Smooth muscle cell (in vitro differentiated cells): ENCODE measurements around the gene ZSCAN23. TPM values are rescaled to one million over a fixed set of nuclear protein-coding genes. Genes with fewer than 3 reads are reported as not detected.
"Not testable (repeated sequence)": the region's sequence is repeated elsewhere in the genome, so short reads cannot be mapped to it uniquely, and the experiment has no call there.

Experiments
- DNase-seq: peaks from one replicate; lab custom pipeline; 2025; ENCODE audit not compliant: unreplicated experiment; lab: John Stamatoyannopoulos, UW
- H2AFZ ChIP-seq: fragments of 200-600 bp; sonication (generic); 2 replicates; pipeline ENCODE4 v1.6.0; 2016; ENCODE audit warnings: antibody characterized with exemption, low read depth, mild to moderate bottlenecking
- H3F3A ChIP-seq: fragments of 200-600 bp; sonication (generic); 2 replicates; pipeline ENCODE4 v1.6.0; 2017; ENCODE audit warnings: antibody characterized with exemption, low read depth
- H3K27ac ChIP-seq: fragments of 200-600 bp; sonication (generic); 2 replicates; pipeline ENCODE4 v1.5.1; 2016; ENCODE audit warnings: low read depth, mild to moderate bottlenecking
- H3K27me3 ChIP-seq: fragments of 200-600 bp; sonication (generic); 2 replicates; pipeline ENCODE4 v1.6.1; 2016; ENCODE audit warnings: low read depth, mild to moderate bottlenecking
- H3K36me3 ChIP-seq: fragments of 200-600 bp; sonication (generic); 2 replicates; pipeline ENCODE4 v1.5.1; 2016; ENCODE audit warnings: low read depth
- H3K4me1 ChIP-seq: fragments of 200-600 bp; sonication (generic); 2 replicates; pipeline ENCODE4 v1.5.1; 2016; ENCODE audit warnings: low read depth
- H3K4me2 ChIP-seq: fragments of 200-600 bp; sonication (generic); 2 replicates; pipeline ENCODE4 v1.6.0; 2016; ENCODE audit warnings: mild to moderate bottlenecking
- H3K4me3 ChIP-seq: fragments of 200-600 bp; sonication (generic); 2 replicates; pipeline ENCODE4 v1.5.1; 2016; ENCODE audit warnings: mild to moderate bottlenecking
- H3K79me2 ChIP-seq: fragments of 200-600 bp; sonication (generic); 2 replicates; pipeline ENCODE4 v1.6.0; 2016; ENCODE audit warnings: low read depth, mild to moderate bottlenecking
- H3K9ac ChIP-seq: fragments of 200-600 bp; sonication (generic); 2 replicates; pipeline ENCODE4 v1.6.0; 2016; ENCODE audit warnings: low read depth
- H3K9me3 ChIP-seq: fragments of 200-600 bp; sonication (generic); replicated peaks from 2 replicates; pipeline ENCODE4 v1.5.1; 2016; ENCODE audit warnings: low read depth
- H4K20me1 ChIP-seq: fragments of 200-600 bp; sonication (generic); 2 replicates; pipeline ENCODE4 v1.6.0; 2016; ENCODE audit warnings: low read depth
- CTCF ChIP-seq: fragments of 200-600 bp; sonication (generic); IDR thresholded peaks from 2 replicates; pipeline ENCODE4 v1.5.1; 2017; ENCODE audit warnings: borderline replicate concordance, mild to moderate bottlenecking, antibody characterized with exemption; ENCODE audit not compliant: insufficient read depth, poor library complexity, severe bottlenecking
- WGBS: methylation state at CpG from one replicate; pipeline ENCODE4 v1.1.7; 2016; ENCODE audit warnings: low lambda C conversion rate; 5-methylcytosine and 5-hydroxymethylcytosine counted together
- polyA plus RNA-seq: library from polyadenylated mRNA; unstranded; fragments of >200 nt; fragmentation: Nextera tagmentation; extraction: Ambion mirVana; gene quantifications from 2 replicates; pipeline ENCODE4 v1.2.1, GENCODE V29; 2016
- total RNA-seq: library from RNA; depleted of rRNA; stranded (reverse); fragments of >200 nt; gene quantifications from 2 replicates; pipeline ENCODE4 v1.2.3, GENCODE V29; 2014

Gene ZSCAN23
- total and polyA plus RNA-seq, 2 experiments from 2014 or later: 0.94 to 1.6 TPM

- Histone ChIP-seq H2AFZ (no peak overlapping the region), H4K20me1 (no peaks in the 10 kb centered on the region), H3K79me2 (no peaks in the 10 kb centered on the region), H3F3A (no peaks in the 10 kb centered on the region), H3K36me3 (no peaks in the 10 kb centered on the region), H3K9me3 (no peaks in the 10 kb centered on the region), H3K4me2 (no peak overlapping the region), H3K27ac (no peak overlapping the region), H3K27me3 (no peaks in the 10 kb centered on the region), H3K4me3 (no peak overlapping the region), H3K4me1 (no peaks in the 10 kb centered on the region), H3K9ac (no peak overlapping the region)
- no peak for DNase-seq
- no peak for TF ChIP-seq CTCF
- 96% methylated on average over 2 of the region's 2 CpGs for WGBS
These were observed 32.5 kb downstream of the ZSCAN23 start for GRCh38 chr6:28410767-28411166.

DNA sequence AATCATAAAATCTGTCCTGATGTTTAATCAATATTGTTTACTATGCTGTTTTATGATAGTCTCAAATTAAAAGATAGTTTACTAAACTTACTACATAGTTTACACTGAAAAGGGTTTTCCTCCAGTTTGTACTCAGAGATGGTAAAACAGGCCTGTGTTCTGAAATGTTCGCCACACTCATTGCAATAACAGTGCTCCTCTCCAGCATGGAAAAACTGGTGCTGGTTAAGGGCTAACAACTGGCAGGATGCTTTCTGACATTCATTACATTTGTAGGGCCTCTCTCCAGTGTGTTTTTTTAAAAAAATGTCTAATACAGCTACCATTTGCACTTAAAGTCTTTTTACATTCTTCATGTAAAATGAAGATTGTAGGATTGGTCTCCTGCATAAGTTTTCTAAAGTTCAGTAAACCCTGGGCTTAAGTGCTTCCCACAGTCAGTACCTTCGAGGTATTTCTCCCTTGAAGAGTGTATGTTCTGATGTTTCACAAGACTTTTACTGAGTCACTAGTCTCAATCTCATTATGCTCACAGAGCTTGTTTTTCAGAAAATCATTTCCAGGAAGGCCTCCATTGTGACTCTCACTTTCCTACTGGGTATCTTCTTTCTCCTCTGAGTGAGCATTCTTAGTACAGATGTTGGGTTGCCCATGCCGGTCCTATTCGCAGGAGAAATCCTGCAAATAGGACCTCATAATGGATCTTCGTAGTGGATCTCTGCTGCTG, 35.1 kb downstream of the ZSCAN23 start:
- no peaks in the 10 kb centered on the region for H4K20me1 ChIP-seq

GRCh38 chr6:28407401-28407800, 35.9 kb downstream of the ZSCAN23 start:
- Histone ChIP-seq H3K4me1 (no peaks in the 10 kb centered on the region), H4K20me1 (no peaks in the 10 kb centered on the region), H3K4me2 (no peak overlapping the region), H3K9me3 (no peaks in the 10 kb centered on the region), H3K27ac (no peak overlapping the region), H3K27me3 (peaks cover 4% of the 10 kb centered on the region), H3K79me2 (no peaks in the 10 kb centered on the region), H3F3A (no peaks in the 10 kb centered on the region), H3K9ac (no peak overlapping the region), H2AFZ (no peak overlapping the region), H3K36me3 (no peaks in the 10 kb centered on the region), H3K4me3 (no peak overlapping the region)
- 85% methylated on average over 2 of the region's 2 CpGs for WGBS
- DNase-seq: no peak
- TF ChIP-seq CTCF: no peak

More for the DNA sequence above, 35.1 kb downstream of the ZSCAN23 start:
- no peaks in the 10 kb centered on the region for H3K27me3 ChIP-seq
- H3K36me3 ChIP-seq: no peaks in the 10 kb centered on the region
- H3K79me2 ChIP-seq: no peaks in the 10 kb centered on the region
- H3K27ac ChIP-seq: no peak overlapping the region
- H3K4me1 ChIP-seq: no peaks in the 10 kb centered on the region
- no peak for TF ChIP-seq CTCF
- WGBS: 86% methylated on average over 5 of the region's 5 CpGs
- no peaks in the 10 kb centered on the region for H3K9me3 ChIP-seq
- no peak overlapping the region for H2AFZ ChIP-seq
- H3K9ac ChIP-seq: no peak overlapping the region
- no peaks in the 10 kb centered on the region for H3F3A ChIP-seq
- H3K4me2 ChIP-seq: no peak overlapping the region
- no peak for DNase-seq
- no peak overlapping the region for H3K4me3 ChIP-seq

DNA sequence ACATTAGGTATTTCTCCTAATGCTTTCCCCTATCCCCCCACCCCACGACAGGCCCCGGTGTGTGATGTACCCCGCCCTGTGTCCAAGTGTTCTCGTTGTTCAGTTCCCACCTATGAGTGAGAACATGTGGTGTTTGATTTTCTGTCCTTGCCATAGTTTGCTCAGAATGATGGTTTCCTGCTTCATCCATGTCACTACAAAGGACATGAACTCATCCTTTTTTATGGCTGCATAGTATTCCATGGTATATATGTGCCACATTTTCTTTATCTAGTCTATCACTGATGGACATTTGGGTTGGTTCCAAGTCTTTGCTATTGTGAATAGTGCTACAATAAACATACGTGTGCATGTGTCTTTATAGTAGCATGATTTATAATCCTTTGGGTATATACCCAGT, 39.4 kb downstream of the ZSCAN23 start:
- H3K9ac ChIP-seq, H3K4me1 ChIP-seq, H3K4me3 ChIP-seq, H3K27ac ChIP-seq, H3K4me2 ChIP-seq, H4K20me1 ChIP-seq, H3K36me3 ChIP-seq, H2AFZ ChIP-seq, H3K9me3 ChIP-seq, H3F3A ChIP-seq, H3K79me2 ChIP-seq, DNase-seq, H3K27me3 ChIP-seq: not testable (repeated sequence)
- WGBS: 84% methylated on average over 5 of the region's 5 CpGs
